Measurements from ENCODE around the gene APBB1.

The APBB1 gene

GRCh38 chr11:6405052-6405667 is 13.7 kb downstream of the APBB1 start:
- Mint-ChIP-seq H3K27ac (no peak overlapping the region), H3K4me3 (no peak overlapping the region), H3K4me1 (peaks cover 6% of the 10 kb centered on the region), H3K36me3 (ENCODE audit: low read depth) (peaks cover 20% of the 10 kb centered on the region), H3K27me3 (ENCODE audit: low read depth) (no peaks in the 10 kb centered on the region), H3K9me3 (no peaks in the 10 kb centered on the region)
- no peak for TF ChIP-seq CTCF (IDR thresholded peaks at IDR 0.05; ENCODE audit: unreplicated experiment in 3 of 3)

DNA sequence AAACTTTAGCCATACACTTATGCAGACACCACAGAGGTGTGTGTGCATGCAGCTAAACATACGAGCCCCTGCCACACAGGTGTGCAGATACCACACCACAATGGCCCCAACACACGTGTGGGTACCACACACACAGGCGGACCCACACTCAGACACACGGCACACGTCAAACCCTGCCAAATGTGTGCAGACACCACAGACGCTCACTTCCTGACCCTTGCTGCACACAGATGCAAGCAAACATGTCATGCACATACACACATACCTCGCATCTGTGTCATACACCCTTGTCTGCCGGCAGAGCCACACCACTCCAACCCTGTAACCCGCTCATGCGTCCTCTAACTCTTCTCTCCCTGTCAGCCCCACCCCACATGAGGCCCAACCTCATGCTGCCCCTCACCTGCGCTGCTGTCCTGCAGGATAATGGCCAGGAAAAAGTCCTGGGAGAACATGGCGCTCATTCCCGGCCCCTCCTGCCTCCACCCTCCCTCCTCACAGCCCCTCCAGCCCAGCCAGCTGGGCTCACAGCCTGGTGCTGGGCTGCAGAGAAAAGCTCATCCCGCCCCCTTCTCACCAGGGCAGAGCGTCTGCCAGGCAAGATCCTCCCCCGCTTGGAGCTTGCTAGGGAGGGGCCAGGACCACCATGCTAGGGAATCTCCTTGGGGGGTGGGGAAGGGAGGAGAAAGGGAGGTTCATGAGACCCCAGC is 14.4 kb downstream of the APBB1 start:
- Mint-ChIP-seq H3K36me3 (ENCODE audit: low read depth) (peaks cover 22% of the 10 kb centered on the region), H3K9me3 (no peaks in the 10 kb centered on the region), H3K4me1 (peaks cover 11% of the 10 kb centered on the region), H3K4me3 (peak overlapping the region in 2 of 3 experiments; percentile 6 to 14), H3K27me3 (ENCODE audit: low read depth) (no peaks in the 10 kb centered on the region), H3K27ac (peak overlapping the region in 1 of 3 experiments; percentile 47)
- no peak for TF ChIP-seq CTCF (IDR thresholded peaks at IDR 0.05; ENCODE audit: unreplicated experiment in 3 of 3)

DNA sequence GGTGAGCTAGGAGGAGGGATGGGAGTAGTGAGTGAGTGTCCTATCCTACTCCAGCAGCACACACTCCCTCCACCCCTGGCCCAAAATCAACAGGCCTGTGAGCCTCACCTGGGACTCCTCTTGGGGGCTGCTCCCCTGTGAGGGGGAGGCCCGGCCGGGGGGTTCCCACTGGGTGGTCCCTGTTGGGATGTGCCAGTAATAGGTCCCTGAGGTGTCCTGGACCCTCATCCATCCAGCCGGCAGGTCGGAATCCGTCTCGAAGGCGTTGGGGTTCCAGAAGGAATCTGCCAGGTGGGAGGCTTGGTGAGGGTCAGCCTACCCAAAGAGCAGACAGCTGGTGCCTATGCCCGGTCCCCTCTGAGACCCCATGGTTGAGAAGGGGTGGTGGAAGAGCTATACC is 15.4 kb downstream of the APBB1 start:
- H3K27ac Mint-ChIP-seq = no peak overlapping the region
- TF ChIP-seq CTCF (IDR thresholded peaks at IDR 0.05; ENCODE audit: unreplicated experiment in 3 of 3) = no peak
- H3K4me3 Mint-ChIP-seq = no peak overlapping the region
- H3K9me3 Mint-ChIP-seq = no peaks in the 10 kb centered on the region
- no peaks in the 10 kb centered on the region for H3K27me3 Mint-ChIP-seq (ENCODE audit: low read depth)
- H3K36me3 Mint-ChIP-seq (ENCODE audit: low read depth) = peaks cover 29% of the 10 kb centered on the region
- peaks cover 17% of the 10 kb centered on the region for H3K4me1 Mint-ChIP-seq

DNA sequence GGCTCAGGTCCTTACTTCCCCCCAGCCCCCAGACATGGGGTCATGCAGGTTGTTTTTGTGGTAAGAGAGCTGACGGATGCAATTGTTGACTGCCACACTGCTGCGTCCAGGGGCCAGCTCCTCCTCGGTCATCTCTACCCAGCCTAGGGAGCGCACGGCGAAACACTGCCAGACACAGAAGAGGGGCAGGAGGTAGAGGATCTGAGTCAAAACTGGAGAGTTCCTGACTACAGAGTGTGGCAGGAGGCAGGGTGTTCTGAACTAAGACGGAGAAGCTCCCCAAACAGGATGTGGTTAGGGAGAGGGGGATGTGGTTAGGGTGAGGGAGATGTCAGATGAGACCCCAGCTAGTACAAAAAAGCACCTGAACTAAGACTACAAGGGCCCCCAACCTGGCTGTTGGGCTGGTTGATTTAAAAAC is 16.3 kb downstream of the APBB1 start:
- Mint-ChIP-seq H3K27me3 (ENCODE audit: low read depth) (no peaks in the 10 kb centered on the region), H3K27ac (no peak overlapping the region), H3K4me1 (peaks cover 26% of the 10 kb centered on the region), H3K36me3 (ENCODE audit: low read depth) (peaks cover 24% of the 10 kb centered on the region), H3K9me3 (no peaks in the 10 kb centered on the region), H3K4me3 (no peak overlapping the region)
- no peak for TF ChIP-seq CTCF (IDR thresholded peaks at IDR 0.05; ENCODE audit: unreplicated experiment in 3 of 3)

- no peak overlapping the region for H3K27ac Mint-ChIP-seq
Observed at GRCh38 chr11:6402061-6402470, 16.8 kb downstream of the APBB1 start.

More at GRCh38 chr11:6402061-6402470, 16.8 kb downstream of the APBB1 start:
- Mint-ChIP-seq H3K9me3 (no peaks in the 10 kb centered on the region), H3K36me3 (ENCODE audit: low read depth) (peaks cover 24% of the 10 kb centered on the region), H3K27me3 (ENCODE audit: low read depth) (no peaks in the 10 kb centered on the region), H3K4me3 (no peak overlapping the region), H3K4me1 (peaks cover 31% of the 10 kb centered on the region)
- no peak for TF ChIP-seq CTCF (IDR thresholded peaks at IDR 0.05; ENCODE audit: unreplicated experiment in 3 of 3)

Measured in nephron (organoid).